ENCODE measurements around the gene LDB3.

- TF ChIP-seq CTCF (IDR thresholded peaks at IDR 0.05) (peak in 5 of 6 experiments; percentile 44 to 64 (median 59)), POLR2A (IDR thresholded peaks at IDR 0.05) (no peak), EP300 (IDR thresholded peaks at IDR 0.05) (no peak)
Measured at GRCh38 chr10:86693721-86694369, 25.5 kb downstream of the LDB3 start.

All from upper lobe of left lung (tissue), 4 donors.